Endothelial cell of umbilical vein (primary cell): Measurements from ENCODE around the gene STUM. TPM values are rescaled to one million over a fixed set of nuclear protein-coding genes. Genes with fewer than 3 reads are reported as not detected.

Experiments
- BruUV-seq: library from RNA; stranded (reverse); fragments of 400-500 nt; replicated peaks from 2 replicates; lab custom pipeline; 2021; lab: Mats Ljungman, UMichigan
- CTCF ChIA-PET: fragments of 300-600, 350-600 bp; sonication (Branson Sonifier 250); formaldehyde crosslinking; loops from one replicate; lab custom pipeline; 2021; ENCODE audit warnings: antibody characterized with exemption, inconsistent platforms; lab: Charles Lee
- POLR2A ChIA-PET: fragments of 300-600, 350-600 bp; sonication (Branson Sonifier 250); formaldehyde crosslinking; loops from one replicate; lab custom pipeline; 2021; ENCODE audit warnings: antibody characterized with exemption, inconsistent platforms; lab: Charles Lee
- DNase-seq: peaks from one replicate; pipeline ENCODE4 v3.0.0-alpha.2; 2011; ENCODE audit warnings: low read depth, low spot score
- FAIRE-seq: peaks from 2 replicates; lab custom pipeline; 2011; peaks lifted over from hg19 to GRCh38; lab: Jason Lieb, UNC
- H2AFZ ChIP-seq: 2 replicates; pipeline ENCODE4 v1.6.0; 2012; ENCODE audit warnings: low read depth, low read length, control low read depth, inconsistent platforms
- H3K27ac ChIP-seq: 2 replicates; pipeline ENCODE4 v1.5.1; 2011; ENCODE audit warnings: low read depth, mild to moderate bottlenecking, control low read depth, low read length, moderate library complexity; ENCODE audit not compliant: insufficient read depth
- H3K27me3 ChIP-seq, 2 experiments: 2 replicates each; pipeline versions ENCODE4 v1.6.0 to v1.6.1; 2011; ENCODE audit warnings: low read length in 2 of 2, mixed read lengths in 1 of 2; ENCODE audit not compliant: control insufficient read depth in 2 of 2, insufficient read depth in 2 of 2
- H3K36me3 ChIP-seq, 2 experiments: 2 replicates in 1 of 2; 3 replicates in 1 of 2; pipeline ENCODE4 v1.5.1; 2011; ENCODE audit warnings: low read length in 2 of 2, mild to moderate bottlenecking in 1 of 2, moderate library complexity in 1 of 2; ENCODE audit not compliant: control insufficient read depth in 2 of 2, insufficient read depth in 2 of 2; ENCODE audit errors: extremely low read depth in 1 of 2
- H3K4me1 ChIP-seq: 3 replicates; pipeline ENCODE4 v1.5.1; 2011; ENCODE audit warnings: mild to moderate bottlenecking, low read length; ENCODE audit not compliant: control insufficient read depth, insufficient read depth; ENCODE audit errors: extremely low read depth
- H3K4me2 ChIP-seq: 2 replicates; pipeline ENCODE4 v1.6.1; 2011; ENCODE audit warnings: low read length, control low read depth, mixed read lengths; ENCODE audit not compliant: insufficient read depth
- H3K4me3 ChIP-seq, 3 experiments: fragments of 200-600 bp in 1 of 3; sonication (generic), shearing (Covaris generic) in 1 of 3; replicated peaks in 1 of 3; 2 replicates each; pipeline ENCODE4 v1.5.1; 2011 to 2016; ENCODE audit warnings: control low read depth in 3 of 3, low read length in 3 of 3, mild to moderate bottlenecking in 2 of 3, inconsistent platforms in 1 of 3, low read depth in 1 of 3, moderate library complexity in 1 of 3; ENCODE audit not compliant: insufficient read depth in 1 of 3
- H3K79me2 ChIP-seq: 2 replicates; pipeline ENCODE4 v1.6.0; 2012; ENCODE audit warnings: low read length, inconsistent platforms; ENCODE audit not compliant: control insufficient read depth, insufficient read depth
- H3K9ac ChIP-seq: replicated peaks from 2 replicates; pipeline ENCODE3; 2011; ENCODE audit warnings: low read length, control low read depth; ENCODE audit not compliant: insufficient read depth; ENCODE audit errors: extremely low read depth
- H3K9me1 ChIP-seq: replicated peaks from 3 replicates; pipeline ENCODE4 v1.6.0; 2011; ENCODE audit warnings: mild to moderate bottlenecking, low read length; ENCODE audit not compliant: control insufficient read depth, insufficient read depth; ENCODE audit errors: extremely low read depth
- H3K9me3 ChIP-seq: replicated peaks from 2 replicates; pipeline ENCODE4 v1.5.1; 2012; ENCODE audit warnings: low read length, inconsistent platforms; ENCODE audit not compliant: control insufficient read depth, insufficient read depth
- H4K20me1 ChIP-seq: replicated peaks from 2 replicates; pipeline ENCODE3; 2011; ENCODE audit warnings: mild to moderate bottlenecking, low read length; ENCODE audit not compliant: control insufficient read depth, insufficient read depth; ENCODE audit errors: extremely low read depth
- CTCF ChIP-seq, 2 donors: IDR thresholded peaks; 1 replicate in 1 of 2; 2 replicates in 1 of 2; pipeline ENCODE4 v1.5.1; 2011; ENCODE audit warnings: low read length in 2 of 2, mild to moderate bottlenecking in 2 of 2, moderate library complexity in 2 of 2, control low read depth in 1 of 2, inconsistent platforms in 1 of 2, low read depth in 1 of 2; ENCODE audit not compliant: insufficient read depth in 1 of 2; ENCODE audit errors: extremely low read depth in 1 of 2
- EZH2 ChIP-seq: IDR thresholded peaks from 2 replicates; pipeline ENCODE4 v1.6.1; 2012; ENCODE audit warnings: borderline replicate concordance, low read depth, mild to moderate bottlenecking, moderate library complexity, low read length, inconsistent platforms; ENCODE audit not compliant: severe bottlenecking
- FOS ChIP-seq: IDR thresholded peaks from 2 replicates; pipeline ENCODE4 v1.6.1; 2011; ENCODE audit warnings: mild to moderate bottlenecking, low read length, moderate library complexity, borderline replicate concordance; ENCODE audit not compliant: insufficient read depth
- GATA2 ChIP-seq: IDR thresholded peaks from 2 replicates; pipeline ENCODE4 v1.7.0; 2011; ENCODE audit warnings: low read depth, mild to moderate bottlenecking, moderate library complexity, mixed read lengths, low read length; ENCODE audit not compliant: insufficient read length, insufficient read depth
- JUN ChIP-seq: IDR thresholded peaks from 2 replicates; pipeline ENCODE4 v1.6.1; 2011; ENCODE audit warnings: borderline replicate concordance, low read depth; ENCODE audit not compliant: insufficient read length, insufficient read depth
- MYC ChIP-seq: IDR thresholded peaks from one replicate; pipeline ENCODE4 v1.6.1; 2011; ENCODE audit warnings: mild to moderate bottlenecking, low read depth, low read length
- POLR2A ChIP-seq: IDR thresholded peaks from 2 replicates; pipeline ENCODE4 v1.6.1; 2012; ENCODE audit warnings: low read depth, mild to moderate bottlenecking, control low read depth, low read length
- POLR2AphosphoS5 ChIP-seq: IDR thresholded peaks from 2 replicates; pipeline ENCODE4 v1.6.1; 2012; ENCODE audit warnings: low read depth, mild to moderate bottlenecking, control low read depth, low read length, moderate library complexity; ENCODE audit not compliant: insufficient read depth
- dilution Hi-C: fragments of 300-500 bp; cut with MboI; formaldehyde crosslinking; loops from one replicate; pipeline ENCODE4 v1.15.0; 2019; ENCODE audit warnings: low sequenced_read_pairs; ENCODE audit not compliant: extremely low pct_ligation_motif_present
- intact Hi-C: fragments of 100-400 bp; cut with micrococcal nuclease; formaldehyde crosslinking; loops from one replicate; pipeline ENCODE4 v1.10.0; 2022
- polyA plus RNA-seq, 4 experiments: library from polyadenylated mRNA; depleted of rRNA in 3 of 4; stranded (reverse) in 3 of 4; unstranded in 1 of 4; fragments of >200 nt; gene quantifications; 2 replicates each; pipeline versions ENCODE4 v1.2.1 to v1.2.3, GENCODE V29; 2011 to 2012; ENCODE audit warnings: missing spikeins in 1 of 4
- total RNA-seq: library from RNA; stranded (reverse); gene quantifications from 2 replicates; pipeline ENCODE4 v1.2.3, GENCODE V29; 2021
- TF ChIP-seq, protein P1 (sequence below): IDR thresholded peaks from 2 replicates; pipeline ENCODE4 v1.6.1; 2011; ENCODE audit not compliant: insufficient read depth, insufficient read length

STUM gene
- total and polyA plus RNA-seq, 2 donors (not counting 3 experiments of a cell fraction or from before 2014, with no cell fraction given) = not detected

- no peaks in the 10 kb centered on the region for H3K27me3 ChIP-seq
- no peaks in the 10 kb centered on the region for H4K20me1 ChIP-seq
- BruUV-seq = no TSS peak
- FAIRE-seq (no peak), DNase-seq (no peak)
- ChIA-PET CTCF (interaction anchor here (8.8 kb wide), 1 partner anchor 198 kb away, joined by 85 read pairs; no protein-coding TSS in a partner anchor), POLR2A (no interaction called here)
- no peak overlapping the region for H3K4me2 ChIP-seq
- intact Hi-C loops (loop anchor here (5.0 kb wide), 3 partner anchors 262 to 807 kb away; no protein-coding TSS in a partner anchor), dilution Hi-C loops (no loop called here)
- no peaks in the 10 kb centered on the region for H3K36me3 ChIP-seq
- no peak overlapping the region for H3K9ac ChIP-seq
- H3K4me1 ChIP-seq = no peaks in the 10 kb centered on the region
- no peak overlapping the region for H3K27ac ChIP-seq
- no peak overlapping the region for H2AFZ ChIP-seq
- no peak overlapping the region for H3K4me3 ChIP-seq
- no peaks in the 10 kb centered on the region for H3K9me3 ChIP-seq
- TF ChIP-seq FOS = no peak
- no peak for TF ChIP-seq CTCF (IDR thresholded peaks at IDR 0.05; ENCODE audit: extremely low read depth in 1 of 2, insufficient read depth in 1 of 2, low read depth in 1 of 2, low read length in 2 of 2)
- no peak for TF ChIP-seq GATA2
- no peak for TF ChIP-seq EZH2
- no peak for TF ChIP-seq MYC
- TF ChIP-seq JUN = no peak
- no peak for TF ChIP-seq POLR2A
- no peak for TF ChIP-seq POLR2AphosphoS5
- TF ChIP-seq, protein P1, sequence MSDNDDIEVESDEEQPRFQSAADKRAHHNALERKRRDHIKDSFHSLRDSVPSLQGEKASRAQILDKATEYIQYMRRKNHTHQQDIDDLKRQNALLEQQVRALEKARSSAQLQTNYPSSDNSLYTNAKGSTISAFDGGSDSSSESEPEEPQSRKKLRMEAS = no peak
- H3K9me1 ChIP-seq = no peaks in the 10 kb centered on the region
- no peaks in the 10 kb centered on the region for H3K79me2 ChIP-seq
These were observed 81.5 kb downstream of the STUM start for GRCh38 chr1:226629896-226630550.
